Activated B cell treated with CpG ODN at 0.5 μM for 24 hours (primary cell): ENCODE data around the gene PRR20G. TPM values are rescaled to one million over a fixed set of nuclear protein-coding genes. Genes with fewer than 3 reads are reported as not detected.

Experiments used
- ATAC-seq: fragments of 200-7000 bp; cut with Tn5 transposase; one replicate; pipeline ENCODE4 v1.10.0; 2021; ENCODE audit warnings: low read depth, mild to moderate bottlenecking, moderate library complexity
- CTCF ChIA-PET: fragments of 350-600 bp; sonication (Branson Sonifier 250); formaldehyde crosslinking; loops from one replicate; lab custom pipeline; 2021; ENCODE audit warnings: antibody characterized with exemption; lab: Charles Lee
- POLR2A ChIA-PET: fragments of 350-600 bp; sonication (Branson Sonifier 250); formaldehyde crosslinking; loops from one replicate; lab custom pipeline; 2021; ENCODE audit warnings: antibody characterized with exemption; lab: Charles Lee
- DNase-seq: peaks from one replicate; pipeline ENCODE4 v3.0.0; 2022
- H3K27ac Mint-ChIP-seq: one replicate; pipeline ENCODE4 v1.8.0; 2020; ENCODE audit warnings: mixed read lengths
- H3K27me3 Mint-ChIP-seq: one replicate; pipeline ENCODE4 v1.8.0; 2021; ENCODE audit warnings: mixed read lengths
- H3K36me3 Mint-ChIP-seq: one replicate; pipeline ENCODE4 v1.8.0; 2021; ENCODE audit warnings: low read depth, mixed read lengths
- H3K4me1 Mint-ChIP-seq: one replicate; pipeline ENCODE4 v1.8.0; 2021; ENCODE audit warnings: mixed read lengths
- H3K4me3 Mint-ChIP-seq: one replicate; pipeline ENCODE4 v1.8.0; 2020; ENCODE audit warnings: mild to moderate bottlenecking, mixed read lengths
- H3K9me3 Mint-ChIP-seq: one replicate; pipeline ENCODE4 v1.8.0; 2020; ENCODE audit warnings: mixed read lengths
- CTCF ChIP-seq: fragments of 200-600 bp; IDR thresholded peaks from one replicate; pipeline ENCODE4 v1.8.0; 2022; ENCODE audit warnings: antibody characterized with exemption, mild to moderate bottlenecking
- intact Hi-C: fragments of 100-400 bp; cut with micrococcal nuclease; formaldehyde crosslinking; loops from one replicate; pipeline ENCODE4 v1.15.1; 2024
- total RNA-seq: library from RNA; stranded (reverse); gene quantifications from 2 replicates; pipeline ENCODE4 v1.2.3, GENCODE V29; 2022

PRR20G gene
- total RNA-seq, 1 donor from 2014 or later, result not detected

- ChIA-PET POLR2A (no interaction called here), CTCF (no interaction called here)
- no peak overlapping the region for H3K4me3 Mint-ChIP-seq
- DNase-seq (no peak), ATAC-seq (no peak)
- H3K9me3 Mint-ChIP-seq, result peaks cover 6% of the 10 kb centered on the region
- H3K4me1 Mint-ChIP-seq, result no peaks in the 10 kb centered on the region
- no peak overlapping the region for H3K27ac Mint-ChIP-seq
- no peaks in the 10 kb centered on the region for H3K36me3 Mint-ChIP-seq
- intact Hi-C loops, result no loop called here
- TF ChIP-seq CTCF, result no peak
- H3K27me3 Mint-ChIP-seq, result peaks cover 5% of the 10 kb centered on the region
These were observed 23.6 kb downstream of the PRR20G start for GRCh38 chr3:127264292-127264691.

- ChIA-PET POLR2A (no interaction called here), CTCF (no interaction called here)
- no peak for DNase-seq
- no peaks in the 10 kb centered on the region for H3K36me3 Mint-ChIP-seq
- no peaks in the 10 kb centered on the region for H3K4me1 Mint-ChIP-seq
- intact Hi-C loops, result no loop called here
- H3K4me3 Mint-ChIP-seq, result no peak overlapping the region
- H3K27ac Mint-ChIP-seq, result no peak overlapping the region
- peaks cover 4% of the 10 kb centered on the region for H3K9me3 Mint-ChIP-seq
- H3K27me3 Mint-ChIP-seq, result peaks cover 6% of the 10 kb centered on the region
- TF ChIP-seq CTCF, result no peak
- ATAC-seq, result no peak
These were observed 24.1 kb downstream of the PRR20G start for GRCh38 chr3:127263586-127264231.

GRCh38 chr3:127263037-127263436 lies 24.8 kb downstream of the PRR20G start:
- TF ChIP-seq CTCF, result no peak
- Mint-ChIP-seq H3K27me3 (peaks cover 6% of the 10 kb centered on the region), H3K4me3 (no peak overlapping the region), H3K4me1 (no peaks in the 10 kb centered on the region), H3K9me3 (no peaks in the 10 kb centered on the region), H3K27ac (no peak overlapping the region), H3K36me3 (no peaks in the 10 kb centered on the region)
- POLR2A ChIA-PET, result no interaction called here
- DNase-seq, result no peak
- CTCF ChIA-PET, result no interaction called here
- no peak for ATAC-seq
- intact Hi-C loops, result no loop called here

- DNase-seq (no peak), ATAC-seq (no peak)
- no peak for TF ChIP-seq CTCF
- Mint-ChIP-seq H3K4me1 (no peaks in the 10 kb centered on the region), H3K4me3 (no peak overlapping the region), H3K27me3 (peaks cover 6% of the 10 kb centered on the region), H3K27ac (no peak overlapping the region), H3K36me3 (no peaks in the 10 kb centered on the region), H3K9me3 (no peaks in the 10 kb centered on the region)
- ChIA-PET CTCF (interaction anchor here (0.6 kb wide), 1 partner anchor 72 kb away, joined by 3 read pairs; no protein-coding TSS in a partner anchor), POLR2A (no interaction called here)
- intact Hi-C loops, result no loop called here
These were observed 25.3 kb downstream of the PRR20G start for GRCh38 chr3:127262533-127262932.

GRCh38 chr3:127261925-127262324 lies 25.9 kb downstream of the PRR20G start:
- TF ChIP-seq CTCF, result no peak
- intact Hi-C loops, result no loop called here
- no peaks in the 10 kb centered on the region for H3K9me3 Mint-ChIP-seq
- CTCF ChIA-PET, result interaction anchor here (0.6 kb wide), 1 partner anchor 72 kb away, joined by 3 read pairs; no protein-coding TSS in a partner anchor
- ATAC-seq (no peak), DNase-seq (no peak)
- no peaks in the 10 kb centered on the region for H3K4me1 Mint-ChIP-seq
- POLR2A ChIA-PET, result no interaction called here
- H3K4me3 Mint-ChIP-seq, result no peak overlapping the region
- H3K27me3 Mint-ChIP-seq, result peaks cover 6% of the 10 kb centered on the region
- H3K36me3 Mint-ChIP-seq, result no peaks in the 10 kb centered on the region
- H3K27ac Mint-ChIP-seq, result no peak overlapping the region
